Left renal cortex interstitium (tissue), 4 donors: ENCODE results near the gene FSD1. TPM values are rescaled to one million over a fixed set of nuclear protein-coding genes. Genes with fewer than 3 reads are reported as not detected.
"Not testable (repeated sequence)": the region's sequence is repeated elsewhere in the genome, so short reads cannot be mapped to it uniquely, and the experiment has no call there.

ENCODE experiments used
- DNase-seq, 4 donors: peaks; one replicate each; pipeline ENCODE4 v3.0.0-alpha.2; 2013; ENCODE audit warnings: low read depth in 4 of 4, low spot score in 2 of 4, missing footprints in 1 of 4
- polyA plus RNA-seq, 4 donors: library from polyadenylated mRNA; unstranded; fragments of 120-200 nt; gene quantifications; one replicate each; pipeline ENCODE4 v1.2.1, GENCODE V29; 2013; ENCODE audit not compliant: insufficient read length in 4 of 4

The FSD1 gene
- polyA plus RNA-seq, 4 donors, result 3.9 to 11.4 (median 7.1) TPM

DNA sequence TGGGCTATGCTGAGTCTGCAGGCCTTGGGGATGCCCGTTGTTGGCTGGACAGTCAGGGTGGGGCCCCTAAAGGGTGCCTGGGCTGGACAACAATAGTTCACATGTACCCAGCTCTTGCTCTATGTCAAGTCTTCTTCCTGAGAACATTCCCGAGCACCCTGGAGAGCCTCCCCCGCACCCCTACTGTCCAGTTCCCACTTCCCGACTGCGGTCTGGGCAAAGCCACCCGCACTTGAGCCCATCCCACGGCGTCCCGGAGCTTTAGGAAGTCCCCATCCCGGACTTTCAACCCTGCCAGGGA is 37.9 kb downstream of the FSD1 start:
- peak in 1 of 4 donors; percentile 73 for DNase-seq

DNA sequence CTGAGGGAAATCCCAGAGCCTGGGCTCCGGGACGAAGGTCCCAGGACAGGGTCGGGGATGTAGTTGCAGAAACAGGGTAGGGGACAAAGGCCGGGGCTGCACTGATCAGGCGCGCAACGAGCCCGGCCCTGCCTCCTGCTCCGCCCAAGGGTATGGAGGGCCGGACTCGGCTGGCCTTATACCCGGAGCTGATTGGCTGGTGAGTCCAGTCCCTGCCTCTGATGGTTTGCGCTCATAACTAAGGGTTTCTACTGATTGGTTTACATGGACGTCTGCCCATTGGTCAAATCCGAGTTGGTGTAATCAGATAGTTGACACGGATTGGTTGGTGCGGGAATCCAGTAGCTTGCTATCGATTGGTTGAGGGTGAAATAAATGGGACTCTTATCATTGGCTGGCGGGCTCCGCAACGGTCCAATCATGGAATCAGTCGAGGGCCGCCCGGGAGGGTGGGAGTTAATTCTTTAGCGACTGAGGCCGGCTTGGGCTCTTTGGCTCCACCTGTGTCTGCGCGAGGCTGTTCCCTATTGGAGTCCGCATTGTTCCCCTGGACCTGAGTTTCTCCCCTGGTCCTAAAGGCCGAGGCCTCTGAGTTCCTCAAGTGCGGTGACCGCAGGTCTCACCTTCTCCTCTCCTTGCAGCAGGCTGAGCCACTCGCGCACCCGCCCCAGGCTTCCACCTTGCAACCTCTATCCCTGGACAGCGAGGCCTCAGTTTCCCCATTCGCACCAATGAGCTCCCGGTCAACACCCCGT is 38.4 kb downstream of the FSD1 start:
- DNase-seq, result peak; percentile 99 to 100 (median 100)

DNA sequence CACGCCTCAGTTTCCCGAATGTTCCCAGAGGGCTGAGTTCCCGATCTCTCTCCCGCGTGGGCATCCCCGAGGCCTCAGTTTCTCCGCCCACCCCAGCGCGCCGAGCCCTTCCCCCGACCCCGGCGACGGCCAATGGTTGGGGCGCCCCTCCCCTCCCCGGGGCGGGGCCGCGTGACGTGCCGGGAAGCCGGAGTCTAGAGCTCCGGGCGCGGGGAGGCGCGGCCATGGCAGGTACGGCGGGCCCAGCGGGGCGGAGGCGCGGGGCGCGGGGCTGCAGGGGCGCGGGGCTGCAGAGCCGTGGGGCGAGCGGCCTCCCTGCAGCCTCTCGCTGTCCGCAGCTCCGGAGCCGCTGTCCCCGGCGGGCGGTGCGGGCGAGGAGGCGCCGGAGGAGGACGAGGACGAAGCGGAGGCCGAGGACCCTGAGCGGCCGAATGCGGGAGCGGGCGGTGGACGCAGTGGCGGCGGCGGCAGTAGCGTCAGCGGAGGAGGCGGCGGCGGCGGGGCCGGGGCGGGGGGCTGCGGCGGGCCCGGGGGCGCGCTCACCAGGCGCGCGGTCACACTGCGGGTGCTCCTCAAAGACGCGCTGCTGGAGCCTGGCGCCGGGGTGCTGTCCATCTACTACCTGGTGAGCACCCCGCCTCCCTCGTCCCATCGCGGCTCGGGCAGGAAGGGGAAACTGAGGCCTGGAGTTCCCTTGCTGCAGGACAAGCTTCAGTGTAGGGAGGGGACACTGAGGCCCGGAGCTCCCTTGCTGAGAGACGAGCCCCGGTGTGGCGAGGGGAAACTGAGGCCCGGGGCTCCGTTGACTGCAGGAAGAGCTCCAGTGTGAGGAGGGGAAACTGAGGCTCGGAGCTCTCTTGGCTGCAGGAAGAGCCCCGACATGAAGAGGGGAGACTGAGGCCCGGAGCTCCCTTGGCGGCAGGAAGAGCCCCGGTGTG is 39.2 kb downstream of the FSD1 start, which contains the start of gene MPND:
Gene MPND, plus strand, starts transcription at position 193 of the 938 bp plus-strand sequence. Its CDS starts 32 bp downstream, at position 225.
- DNase-seq, result peak in 2 of 4 donors; percentile 82 to 87

DNA sequence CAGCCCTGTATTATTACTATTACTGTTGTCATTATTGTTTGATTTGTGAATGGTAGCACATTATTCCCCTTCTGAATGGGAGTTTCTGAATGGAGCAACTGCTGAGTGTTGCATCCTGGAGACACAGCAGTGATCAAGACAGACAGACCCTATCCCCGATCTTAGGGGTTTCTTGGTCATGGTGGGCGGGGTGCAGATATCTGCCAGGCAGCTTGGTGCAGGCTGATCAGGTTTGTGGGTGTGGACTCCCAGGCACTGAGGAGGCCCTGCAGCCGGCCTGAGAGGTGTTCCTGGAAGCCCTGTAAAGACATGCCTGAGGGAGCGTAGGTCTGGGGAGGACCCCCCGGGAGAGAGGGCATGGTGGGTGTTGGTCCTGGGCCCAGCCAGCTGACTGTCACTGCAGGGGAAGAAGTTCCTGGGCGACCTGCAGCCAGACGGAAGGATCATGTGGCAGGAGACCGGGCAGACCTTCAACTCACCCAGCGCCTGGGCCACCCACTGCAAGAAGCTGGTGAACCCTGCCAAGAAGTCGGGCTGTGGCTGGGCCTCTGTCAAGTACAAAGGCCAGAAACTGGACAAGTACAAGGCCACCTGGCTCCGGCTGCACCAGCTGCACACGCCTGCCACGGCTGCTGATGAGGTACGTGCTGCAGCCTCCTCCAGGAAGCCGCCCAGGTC is 41.1 kb downstream of the FSD1 start:
- no peak for DNase-seq

DNA sequence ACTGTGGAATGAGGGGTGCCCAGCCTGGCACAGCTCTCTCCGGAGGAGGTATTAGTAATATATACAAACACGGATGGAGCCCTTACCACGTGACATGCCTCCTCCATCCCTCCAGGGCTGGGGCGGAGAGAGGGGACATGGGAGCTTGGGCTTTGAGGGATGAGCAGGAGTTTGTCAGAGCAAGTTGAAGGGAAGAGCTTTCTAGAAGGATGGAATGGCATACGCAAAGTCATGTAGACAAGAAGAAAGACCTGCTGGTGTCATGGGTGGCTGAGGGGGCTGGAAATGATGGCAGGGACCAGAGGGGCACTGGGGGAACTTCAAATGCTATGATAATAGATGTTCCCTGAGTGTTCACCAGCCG is 41.6 kb downstream of the FSD1 start:
- DNase-seq, result no peak

DNA sequence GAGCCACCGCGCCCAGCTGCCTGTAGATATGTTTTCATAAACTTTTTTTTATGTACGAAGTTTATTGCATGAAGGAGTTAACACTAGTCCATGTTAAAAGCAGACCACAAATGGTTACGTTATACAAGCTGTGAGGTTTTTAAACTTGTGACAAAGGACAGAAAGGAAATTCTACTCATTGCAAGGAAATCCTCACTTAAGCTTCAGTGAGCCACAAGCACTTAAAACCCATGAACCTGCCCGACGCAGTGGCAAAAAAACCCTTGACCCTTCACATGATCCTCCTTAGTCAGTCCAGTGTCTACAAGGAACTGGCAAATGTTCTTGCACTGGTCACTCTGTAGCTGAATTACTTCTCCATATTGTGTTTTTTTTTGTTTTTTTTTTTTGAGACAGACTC is 43.1 kb downstream of the FSD1 start:
- no peak for DNase-seq

DNA sequence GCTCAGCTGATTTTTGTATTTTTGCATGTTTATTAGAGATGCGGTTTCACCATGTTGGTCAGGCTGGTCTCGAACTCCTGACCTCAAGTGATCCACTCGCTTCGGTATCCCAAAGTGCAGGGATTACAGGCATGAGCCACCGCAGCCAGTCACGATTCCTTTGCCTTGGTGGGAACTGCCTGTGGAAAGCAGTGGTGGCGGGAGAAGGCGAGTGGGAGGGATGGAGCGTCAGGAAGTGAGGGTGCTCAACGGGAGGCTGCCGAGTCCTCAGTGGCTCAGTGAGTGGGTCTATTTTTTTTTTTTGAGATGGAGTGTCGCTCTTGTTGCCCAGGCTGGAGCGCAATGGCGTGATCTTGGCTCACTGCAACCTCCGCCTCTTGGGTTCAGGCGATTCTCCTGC is 44.8 kb downstream of the FSD1 start:
- not testable (repeated sequence) for DNase-seq

DNA sequence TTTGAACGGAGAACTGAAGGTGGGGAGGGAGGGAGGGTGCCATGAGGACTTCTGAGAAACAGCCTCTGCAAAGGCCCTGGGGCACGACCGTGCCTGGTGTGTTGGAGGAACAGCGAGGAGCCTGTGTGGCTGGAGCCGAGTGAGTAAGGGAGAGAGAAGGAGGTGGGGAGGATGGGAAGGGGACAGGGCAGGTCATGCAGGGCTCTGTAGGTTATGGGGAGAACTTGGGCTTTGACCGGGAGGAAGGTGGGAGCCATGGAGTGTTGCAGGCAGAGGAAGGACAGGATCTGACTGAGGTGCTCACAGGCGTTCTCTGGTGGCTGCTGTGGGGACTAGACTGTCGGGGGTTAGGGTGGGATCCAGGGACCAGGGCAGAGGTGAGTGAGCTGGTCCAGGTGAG is 45.7 kb downstream of the FSD1 start:
- no peak for DNase-seq

DNA sequence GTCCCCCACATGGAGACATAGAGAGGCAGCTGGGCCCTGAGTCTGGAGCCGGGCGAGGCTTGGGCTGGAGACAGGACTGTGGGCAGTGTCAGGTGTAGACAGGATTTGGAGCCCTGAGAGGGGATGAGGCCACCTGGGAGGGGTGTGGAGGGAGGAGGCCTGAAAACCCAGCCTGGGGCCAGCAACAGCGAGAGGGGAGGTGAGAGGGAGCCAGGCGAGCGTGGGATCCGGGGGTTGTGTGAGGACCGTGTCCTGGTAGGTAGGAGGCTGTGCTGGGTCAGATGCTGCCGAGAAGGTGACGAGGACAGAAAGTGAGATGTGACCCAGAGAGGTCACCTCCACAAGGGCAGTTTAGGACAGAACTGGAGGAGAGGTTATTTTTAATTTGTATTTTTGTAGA is 46.3 kb downstream of the FSD1 start:
- no peak for DNase-seq

DNA sequence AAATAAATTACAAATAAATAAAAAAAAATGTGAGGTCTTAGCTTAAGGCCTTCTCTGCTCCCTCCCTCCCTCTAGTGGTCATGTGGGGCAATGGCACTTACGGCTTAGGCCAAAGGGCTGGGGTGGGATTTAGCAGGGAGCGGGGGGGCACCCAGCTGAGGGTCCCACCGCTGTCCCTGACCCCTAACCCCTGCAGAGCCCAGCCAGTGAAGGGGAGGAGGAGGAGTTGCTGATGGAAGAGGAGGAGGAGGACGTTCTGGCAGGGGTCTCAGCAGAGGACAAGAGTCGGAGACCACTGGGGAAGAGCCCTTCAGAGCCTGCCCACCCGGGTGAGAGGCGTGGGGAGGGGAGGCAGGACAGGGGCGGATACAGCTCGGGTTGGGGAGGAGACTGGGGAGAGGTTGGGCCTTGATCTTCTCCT is 48.3 kb downstream of the FSD1 start:
- DNase-seq, result no peak

DNA sequence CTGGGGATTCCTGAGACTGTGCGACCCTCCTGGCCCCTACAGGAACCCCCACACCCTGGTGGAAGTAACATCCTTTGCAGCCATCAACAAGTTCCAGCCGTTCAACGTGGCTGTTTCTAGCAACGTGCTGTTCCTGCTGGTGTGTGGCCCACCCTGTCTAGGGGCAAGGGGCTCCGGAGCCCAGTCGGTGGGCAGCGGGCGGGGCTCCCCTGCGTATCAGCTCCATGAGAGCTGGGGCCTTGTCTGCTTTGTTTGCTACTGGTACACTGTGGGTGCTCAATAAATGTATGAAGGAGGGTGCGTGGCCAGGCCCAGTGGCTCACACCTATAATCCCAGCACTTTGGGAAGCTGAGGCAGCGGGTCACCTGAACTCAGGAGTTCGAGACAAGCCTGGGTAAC is 49.9 kb downstream of the FSD1 start:
- DNase-seq, result no peak

DNA sequence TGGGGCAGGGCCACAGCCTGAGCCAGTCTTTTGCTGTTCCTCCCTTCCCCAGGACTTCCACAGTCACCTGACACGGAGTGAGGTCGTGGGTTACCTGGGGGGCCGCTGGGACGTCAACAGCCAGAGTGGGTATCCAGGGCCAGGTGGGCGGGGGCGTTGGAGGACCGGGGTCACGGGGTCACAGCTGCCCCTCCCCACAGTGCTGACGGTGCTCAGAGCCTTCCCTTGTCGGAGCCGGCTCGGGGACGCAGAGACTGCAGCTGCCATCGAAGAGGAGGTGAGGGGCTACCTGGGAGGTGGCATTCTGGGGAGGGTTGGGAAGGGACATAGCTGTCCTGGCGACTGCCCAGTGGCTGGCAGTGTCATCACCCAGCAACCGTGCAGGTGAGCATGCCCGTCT is 50.5 kb downstream of the FSD1 start:
- DNase-seq, result no peak

DNA sequence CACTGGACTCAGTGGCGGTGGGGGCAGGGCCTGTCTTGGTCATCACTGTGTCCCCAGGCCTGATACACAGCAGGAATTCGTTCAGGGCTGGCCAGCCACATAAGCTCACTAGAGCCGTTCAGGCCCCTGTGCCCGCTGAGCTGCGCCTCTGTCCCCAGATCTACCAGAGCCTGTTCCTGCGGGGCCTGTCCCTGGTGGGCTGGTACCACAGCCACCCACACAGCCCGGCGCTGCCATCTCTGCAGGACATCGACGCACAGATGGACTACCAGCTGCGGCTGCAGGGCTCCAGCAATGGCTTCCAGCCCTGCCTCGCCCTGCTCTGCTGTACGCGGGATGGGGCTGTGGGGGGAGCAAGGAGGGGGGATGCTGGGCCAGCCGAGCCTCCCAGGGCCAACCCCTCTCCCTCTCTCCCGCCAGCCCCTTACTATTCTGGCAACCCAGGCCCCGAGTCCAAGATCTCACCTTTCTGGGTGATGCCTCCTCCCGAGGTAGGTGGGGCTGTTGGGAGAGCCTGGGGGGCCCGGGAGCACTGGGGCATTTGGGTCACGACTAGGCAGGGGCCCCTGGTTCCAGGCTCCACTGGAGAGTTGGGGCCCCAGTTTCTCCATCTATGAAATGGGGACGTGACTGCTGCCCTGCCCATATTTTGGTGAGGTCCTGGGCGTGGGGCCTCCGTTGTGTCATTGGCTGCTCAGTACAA is 52.8 kb downstream of the FSD1 start:
- no peak for DNase-seq

DNA sequence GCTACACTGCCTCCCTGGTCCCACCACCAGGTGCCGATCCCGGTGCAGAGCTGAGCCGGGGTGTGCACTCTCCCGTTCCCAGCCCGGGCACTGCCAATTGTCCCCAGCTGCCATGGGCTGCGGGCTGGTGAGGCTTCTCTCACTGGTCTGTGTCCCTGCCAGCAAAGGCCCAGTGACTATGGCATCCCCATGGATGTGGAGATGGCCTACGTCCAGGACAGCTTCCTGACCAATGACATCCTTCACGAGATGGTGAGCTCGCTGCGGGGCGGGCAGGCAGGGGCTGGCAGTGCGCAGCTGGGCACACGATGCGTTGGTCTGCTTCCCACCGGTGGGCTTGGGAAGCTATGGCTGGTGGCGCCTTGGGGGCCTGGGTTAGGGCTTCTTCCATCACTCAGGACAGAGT is 53.5 kb downstream of the FSD1 start:
- no peak for DNase-seq

DNA sequence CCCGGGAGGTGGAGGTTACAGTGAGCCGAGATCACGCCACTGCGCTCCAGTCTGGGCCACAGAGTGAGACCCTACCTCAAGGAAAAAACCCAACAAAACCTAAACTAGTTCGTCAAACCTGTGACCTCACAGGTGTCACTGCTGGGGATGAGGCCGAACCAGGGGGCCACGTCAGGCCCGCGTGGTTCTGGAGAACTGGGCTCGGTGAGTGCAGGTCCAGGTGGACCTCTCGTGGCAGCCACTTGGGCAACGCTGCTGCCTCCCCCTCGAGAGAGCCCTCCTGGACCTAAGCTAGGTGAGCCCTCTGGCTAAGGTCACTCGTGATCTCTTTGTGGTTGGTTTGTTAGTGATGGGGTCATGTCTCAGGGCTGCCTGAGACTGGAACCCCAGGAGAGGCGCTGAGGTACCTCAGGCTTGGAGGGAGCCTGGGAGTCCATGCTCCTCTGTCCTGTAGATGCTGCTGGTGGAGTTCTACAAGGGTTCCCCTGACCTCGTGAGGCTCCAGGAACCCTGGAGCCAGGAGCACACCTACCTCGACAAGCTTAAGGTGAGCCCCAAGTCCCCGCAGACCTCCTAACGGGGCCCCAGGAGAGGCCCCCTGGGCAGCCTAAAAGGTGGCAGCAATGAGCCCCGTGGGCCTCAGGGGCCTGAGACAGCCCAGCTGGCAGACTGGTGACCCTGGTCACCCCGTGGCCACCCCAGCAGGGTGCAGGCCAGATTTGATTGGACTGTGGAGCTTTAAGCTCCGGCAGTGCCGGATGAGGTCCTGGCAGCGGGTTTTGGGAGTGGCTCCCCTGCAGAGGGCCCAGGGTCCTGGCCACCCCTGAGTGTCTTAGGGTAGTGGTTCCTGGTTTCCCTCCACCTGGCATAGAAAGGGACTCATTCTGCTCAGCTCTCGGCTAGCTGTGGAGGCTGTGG is 54.6 kb downstream of the FSD1 start:
- DNase-seq, result no peak

DNA sequence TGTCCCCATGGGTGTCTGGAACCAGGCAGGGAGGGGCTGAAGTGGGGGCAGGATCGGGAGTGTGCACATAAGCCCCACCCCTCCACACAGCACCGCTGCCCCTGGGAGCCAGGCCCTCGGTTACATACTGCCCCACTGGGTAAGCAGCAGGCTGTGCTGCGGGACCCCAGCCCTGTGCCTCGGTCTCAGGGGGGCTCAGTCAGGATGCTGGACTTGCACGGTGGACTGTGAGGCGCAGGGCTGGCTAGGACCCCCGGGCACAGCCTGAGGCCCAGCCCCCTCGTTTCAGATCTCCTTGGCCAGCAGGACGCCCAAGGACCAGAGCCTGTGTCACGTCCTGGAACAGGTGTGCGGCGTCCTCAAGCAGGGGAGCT is 55.2 kb downstream of the FSD1 start:
- no peak for DNase-seq

DNA sequence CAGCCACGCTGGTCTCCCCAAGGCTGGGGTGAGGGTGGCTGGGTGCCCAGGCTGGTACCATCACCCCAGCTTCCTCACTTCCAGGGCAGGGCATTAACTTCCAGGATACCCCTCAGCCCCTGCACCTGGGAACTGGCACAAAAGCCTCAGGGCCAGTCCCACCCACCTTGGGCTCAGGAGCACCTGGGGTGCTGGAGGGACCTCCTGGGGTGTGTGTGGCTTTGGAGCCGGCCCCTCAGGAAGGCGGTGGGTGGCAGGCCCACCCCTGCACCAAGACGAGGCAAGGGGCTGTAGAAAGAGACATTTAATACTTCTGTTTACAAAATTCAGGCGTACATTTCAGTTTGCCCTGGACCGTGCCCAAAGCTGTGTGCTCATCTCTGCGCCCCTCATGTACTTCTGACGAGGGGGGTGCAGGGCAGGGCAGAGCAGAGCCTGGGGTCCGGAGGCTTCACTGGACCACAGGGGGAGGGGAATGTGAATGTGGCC is 55.7 kb downstream of the FSD1 start:
- DNase-seq, result no peak

DNA sequence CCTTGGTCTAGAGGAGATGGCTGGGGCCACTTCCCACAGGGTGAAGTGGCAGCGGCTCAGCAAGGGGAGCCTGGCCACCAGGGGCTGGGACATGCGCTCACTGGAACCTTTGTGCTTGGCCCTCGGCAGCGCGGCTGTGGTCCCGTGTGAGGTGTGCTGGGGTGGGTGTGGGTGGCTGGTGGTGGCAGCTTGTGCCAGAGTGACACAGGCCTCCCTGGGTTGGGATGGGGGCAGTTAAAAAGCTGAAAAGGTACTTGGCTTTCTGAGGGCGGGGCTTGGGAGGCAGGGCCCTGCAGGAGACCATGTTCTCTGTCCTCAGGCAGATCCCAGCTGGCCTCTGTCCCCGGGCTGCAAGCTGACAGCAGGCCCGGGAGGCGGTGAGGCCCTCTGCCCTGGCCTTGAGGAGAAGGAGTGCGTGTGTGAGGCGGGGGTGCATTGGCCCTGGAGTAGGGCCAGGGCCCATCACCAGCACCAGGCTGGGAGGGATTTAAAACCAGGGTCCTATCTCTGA is 56.3 kb downstream of the FSD1 start:
- DNase-seq, result no peak
